ENCODE data around the gene DAPK1.

DAPK1 gene

GRCh38 chr9:87685871-87686519 lies 188.3 kb downstream of the DAPK1 start:
- DNase-seq (ENCODE audit: low spot score), result no peak

- DNase-seq (ENCODE audit: low spot score), result no peak
Measured at GRCh38 chr9:87686520-87687090, 188.9 kb downstream of the DAPK1 start.

GRCh38 chr9:87687207-87687606 lies 189.5 kb downstream of the DAPK1 start:
- no peak for DNase-seq (ENCODE audit: low spot score)

- DNase-seq (ENCODE audit: low spot score), result no peak
Measured at GRCh38 chr9:87694236-87694755, 196.6 kb downstream of the DAPK1 start.

- no peak for DNase-seq (ENCODE audit: low spot score)
Measured at GRCh38 chr9:87695523-87695922, 197.9 kb downstream of the DAPK1 start.

- DNase-seq (ENCODE audit: low spot score), result peak; percentile 11
Measured at GRCh38 chr9:87696641-87697040, 199.0 kb downstream of the DAPK1 start.

GRCh38 chr9:87698069-87698809 lies 200.6 kb downstream of the DAPK1 start:
- no peak for DNase-seq (ENCODE audit: low spot score)

GRCh38 chr9:87699835-87700234 lies 202.2 kb downstream of the DAPK1 start:
- DNase-seq (ENCODE audit: low spot score), result no peak

GRCh38 chr9:87701491-87701890 lies 203.8 kb downstream of the DAPK1 start:
- no peak for DNase-seq (ENCODE audit: low spot score)

GRCh38 chr9:87701931-87702421 lies 204.3 kb downstream of the DAPK1 start:
- DNase-seq (ENCODE audit: low spot score), result no peak

- DNase-seq (ENCODE audit: low spot score), result no peak
Measured at GRCh38 chr9:87702921-87703320, 205.3 kb downstream of the DAPK1 start.

GRCh38 chr9:87703636-87704276 lies 206.1 kb downstream of the DAPK1 start:
- no peak for DNase-seq (ENCODE audit: low spot score)

- no peak for DNase-seq (ENCODE audit: low spot score)
Measured at GRCh38 chr9:87704342-87704741, 206.7 kb downstream of the DAPK1 start.

- DNase-seq (ENCODE audit: low spot score), result no peak
Measured at GRCh38 chr9:87706066-87706739, 208.5 kb downstream of the DAPK1 start.

GRCh38 chr9:87707805-87708506 lies 210.3 kb downstream of the DAPK1 start:
- no peak for DNase-seq (ENCODE audit: low spot score)

- peak; percentile 23 for DNase-seq (ENCODE audit: low spot score)
Measured at GRCh38 chr9:87708546-87708945, 210.9 kb downstream of the DAPK1 start.

GRCh38 chr9:87708986-87709728 lies 211.5 kb downstream of the DAPK1 start:
- peak; percentile 59 for DNase-seq (ENCODE audit: low spot score)

GRCh38 chr9:87710443-87710842 lies 212.8 kb downstream of the DAPK1 start:
- no peak for DNase-seq (ENCODE audit: low spot score)

GRCh38 chr9:87711857-87712800 lies 214.5 kb downstream of the DAPK1 start:
- no peak for DNase-seq (ENCODE audit: low spot score)

Data from activated CD4-positive, alpha-beta T cell treated with anti-CD3 and anti-CD28 coated beads, Interleukin-2, Interleukin-4, amounts not matched to agents 100 ng/mL and 50 ng/mL, durations not matched to agents 16 hours and 8 hours (primary cell).